ENCODE measurements around the gene PTPRD.

Gene PTPRD

DNA sequence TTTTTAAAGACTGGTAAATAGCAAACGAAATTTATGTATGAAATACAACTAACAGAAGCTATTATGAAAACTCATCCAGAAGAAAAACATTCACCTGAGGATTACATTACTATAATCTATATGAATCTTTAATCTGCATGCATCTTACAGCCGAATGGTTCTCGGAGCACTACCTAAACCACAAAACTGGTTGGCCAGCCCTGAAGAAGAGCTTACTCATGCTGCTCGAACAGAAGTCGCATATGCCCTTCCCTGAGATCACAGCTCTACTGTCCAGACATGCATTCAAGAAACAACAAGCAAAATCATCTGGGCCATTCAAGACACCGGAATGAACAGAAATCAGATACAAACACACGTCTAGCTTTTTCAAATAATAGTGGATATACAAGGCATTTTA lies 1882.2 kb downstream of the PTPRD start:
- Histone ChIP-seq H3K36me3 (ENCODE audit: insufficient read depth, low read length) (peaks cover 30% of the 10 kb centered on the region; the same call in 1 of the 2 replicates), H4K20me1 (ENCODE audit: insufficient read depth, low read length, poor library complexity, severe bottlenecking) (peaks cover 19% of the 10 kb centered on the region), H3K4me2 (ENCODE audit: low read depth, low read length, poor library complexity, severe bottlenecking) (peak overlapping the region; percentile 65), H3K4me3 (ENCODE audit: low read length, poor library complexity, severe bottlenecking) (peak overlapping the region; percentile 41), H3K27me3 (ENCODE audit: insufficient read depth, low read length, poor library complexity, severe bottlenecking) (no peaks in the 10 kb centered on the region), H3K9me2 (replicated peaks; ENCODE audit: low read depth, low read length) (no peaks in the 10 kb centered on the region), H3K9me3 (ENCODE audit: insufficient read depth, low read depth, low read length) (no peaks in the 10 kb centered on the region), H2AFZ (ENCODE audit: low read length) (no peak overlapping the region), H3K9ac (ENCODE audit: low read depth, low read length, poor library complexity, severe bottlenecking) (peak overlapping the region; percentile 29), H3F3A (ENCODE audit: low read depth) (peaks cover 3% of the 10 kb centered on the region; the same call in 1 of the 2 replicates), H3K4me1 (ENCODE audit: insufficient read depth, low read length, poor library complexity, severe bottlenecking) (peaks cover 74% of the 10 kb centered on the region), H3K79me2 (ENCODE audit: insufficient read depth, low read length) (peaks cover 79% of the 10 kb centered on the region)
- no peak for TF ChIP-seq EZH2phosphoT487 (IDR thresholded peaks at IDR 0.05; ENCODE audit: borderline replicate concordance)
- TF ChIP-seq, protein P1, sequence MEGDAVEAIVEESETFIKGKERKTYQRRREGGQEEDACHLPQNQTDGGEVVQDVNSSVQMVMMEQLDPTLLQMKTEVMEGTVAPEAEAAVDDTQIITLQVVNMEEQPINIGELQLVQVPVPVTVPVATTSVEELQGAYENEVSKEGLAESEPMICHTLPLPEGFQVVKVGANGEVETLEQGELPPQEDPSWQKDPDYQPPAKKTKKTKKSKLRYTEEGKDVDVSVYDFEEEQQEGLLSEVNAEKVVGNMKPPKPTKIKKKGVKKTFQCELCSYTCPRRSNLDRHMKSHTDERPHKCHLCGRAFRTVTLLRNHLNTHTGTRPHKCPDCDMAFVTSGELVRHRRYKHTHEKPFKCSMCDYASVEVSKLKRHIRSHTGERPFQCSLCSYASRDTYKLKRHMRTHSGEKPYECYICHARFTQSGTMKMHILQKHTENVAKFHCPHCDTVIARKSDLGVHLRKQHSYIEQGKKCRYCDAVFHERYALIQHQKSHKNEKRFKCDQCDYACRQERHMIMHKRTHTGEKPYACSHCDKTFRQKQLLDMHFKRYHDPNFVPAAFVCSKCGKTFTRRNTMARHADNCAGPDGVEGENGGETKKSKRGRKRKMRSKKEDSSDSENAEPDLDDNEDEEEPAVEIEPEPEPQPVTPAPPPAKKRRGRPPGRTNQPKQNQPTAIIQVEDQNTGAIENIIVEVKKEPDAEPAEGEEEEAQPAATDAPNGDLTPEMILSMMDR (conservative IDR thresholded peaks at IDR 0.05; ENCODE audit: low read length): no peak

DNA sequence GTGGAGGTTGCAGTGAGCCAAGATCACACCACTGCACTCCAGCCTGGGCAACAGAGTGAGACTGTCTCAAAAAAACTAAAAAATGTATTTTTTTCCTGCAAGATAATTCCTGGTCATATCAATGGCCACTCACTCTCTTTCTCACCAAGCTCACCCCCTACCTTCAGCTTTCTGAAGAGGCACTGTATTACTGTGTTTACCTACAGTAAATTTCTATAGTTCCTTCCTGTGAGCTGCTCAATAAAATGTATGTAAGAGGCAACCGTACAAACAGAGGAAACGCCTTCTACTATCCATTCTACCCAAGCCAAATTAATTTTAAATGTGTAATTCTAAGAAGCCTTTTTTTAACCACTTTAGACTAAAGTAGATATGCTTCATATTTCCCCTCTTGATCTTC lies 1883.9 kb downstream of the PTPRD start:
- Histone ChIP-seq H3K9ac (ENCODE audit: low read depth, low read length, poor library complexity, severe bottlenecking) (no peak overlapping the region), H3K4me1 (ENCODE audit: insufficient read depth, low read length, poor library complexity, severe bottlenecking) (peaks cover 82% of the 10 kb centered on the region), H3K36me3 (ENCODE audit: insufficient read depth, low read length) (peaks cover 33% of the 10 kb centered on the region; the same call in 1 of the 2 replicates), H3K79me2 (ENCODE audit: insufficient read depth, low read length) (peaks cover 80% of the 10 kb centered on the region), H4K20me1 (ENCODE audit: insufficient read depth, low read length, poor library complexity, severe bottlenecking) (peaks cover 18% of the 10 kb centered on the region), H3K9me3 (ENCODE audit: insufficient read depth, low read depth, low read length) (no peaks in the 10 kb centered on the region), H3K4me2 (ENCODE audit: low read depth, low read length, poor library complexity, severe bottlenecking) (peak overlapping the region; percentile 65), H2AFZ (ENCODE audit: low read length) (no peak overlapping the region), H3K9me2 (replicated peaks; ENCODE audit: low read depth, low read length) (no peaks in the 10 kb centered on the region), H3K4me3 (ENCODE audit: low read length, poor library complexity, severe bottlenecking) (no peak overlapping the region), H3F3A (ENCODE audit: low read depth) (peaks cover 3% of the 10 kb centered on the region; the same call in 1 of the 2 replicates), H3K27me3 (ENCODE audit: insufficient read depth, low read length, poor library complexity, severe bottlenecking) (no peaks in the 10 kb centered on the region)
- TF ChIP-seq, protein P1 (conservative IDR thresholded peaks at IDR 0.05; ENCODE audit: low read length): no peak
- TF ChIP-seq EZH2phosphoT487 (IDR thresholded peaks at IDR 0.05; ENCODE audit: borderline replicate concordance): no peak

DNA sequence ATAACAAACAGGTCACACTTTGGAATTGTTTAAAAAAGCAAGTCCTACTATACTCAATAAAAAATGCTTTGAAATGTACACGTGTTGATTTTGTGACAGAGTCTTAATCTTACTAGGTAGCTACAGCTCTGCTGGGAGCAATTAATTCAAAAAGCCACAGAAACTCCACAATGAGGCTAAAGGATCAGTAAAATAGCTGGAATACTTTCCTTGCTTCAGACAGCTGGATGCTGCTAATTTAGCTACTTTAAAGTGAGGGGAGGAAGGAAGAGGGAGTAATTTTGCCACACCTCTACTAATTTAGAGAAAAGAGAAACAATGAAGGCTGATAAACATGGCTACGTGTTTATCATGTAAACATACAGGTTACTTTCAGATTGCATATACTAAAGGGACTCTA lies 1885.6 kb downstream of the PTPRD start:
- TF ChIP-seq EZH2phosphoT487 (IDR thresholded peaks at IDR 0.05; ENCODE audit: borderline replicate concordance): no peak
- TF ChIP-seq, protein P1 (conservative IDR thresholded peaks at IDR 0.05; ENCODE audit: low read length): no peak
- Histone ChIP-seq H3K9me2 (replicated peaks; ENCODE audit: low read depth, low read length) (no peaks in the 10 kb centered on the region), H3F3A (ENCODE audit: low read depth) (peaks cover 3% of the 10 kb centered on the region; the same call in 1 of the 2 replicates), H3K4me3 (ENCODE audit: low read length, poor library complexity, severe bottlenecking) (no peak overlapping the region), H3K4me2 (ENCODE audit: low read depth, low read length, poor library complexity, severe bottlenecking) (no peak overlapping the region), H3K36me3 (ENCODE audit: insufficient read depth, low read length) (peaks cover 26% of the 10 kb centered on the region; the same call in 1 of the 2 replicates), H3K79me2 (ENCODE audit: insufficient read depth, low read length) (peaks cover 80% of the 10 kb centered on the region), H3K9me3 (ENCODE audit: insufficient read depth, low read depth, low read length) (no peaks in the 10 kb centered on the region), H3K27me3 (ENCODE audit: insufficient read depth, low read length, poor library complexity, severe bottlenecking) (no peaks in the 10 kb centered on the region), H2AFZ (ENCODE audit: low read length) (no peak overlapping the region), H4K20me1 (ENCODE audit: insufficient read depth, low read length, poor library complexity, severe bottlenecking) (peaks cover 9% of the 10 kb centered on the region), H3K9ac (ENCODE audit: low read depth, low read length, poor library complexity, severe bottlenecking) (no peak overlapping the region), H3K4me1 (ENCODE audit: insufficient read depth, low read length, poor library complexity, severe bottlenecking) (peaks cover 84% of the 10 kb centered on the region)

All from Loucy (cell line).